Suprapubic skin (tissue), 4 donors: Measurements from ENCODE around the gene TBX10. TPM values are rescaled to one million over a fixed set of nuclear protein-coding genes. Genes with fewer than 3 reads are reported as not detected.
"Not testable (repeated sequence)": the region's sequence is repeated elsewhere in the genome, so short reads cannot be mapped to it uniquely, and the experiment has no call there.

Experiments
- DNase-seq, 2 donors: peaks; one replicate each; pipeline ENCODE4 v3.0.0-alpha.2; 2019; ENCODE audit warnings: low spot score in 2 of 2
- H3K27ac ChIP-seq: fragments of 200-600 bp; sonication (generic); one replicate; pipeline ENCODE4 v1.5.1; 2019
- H3K27me3 ChIP-seq: fragments of 200-600 bp; sonication (generic); one replicate; pipeline ENCODE4 v1.5.1; 2019
- H3K36me3 ChIP-seq: fragments of 200-600 bp; sonication (generic); one replicate; pipeline ENCODE4 v1.5.1; 2019
- H3K4me1 ChIP-seq: fragments of 200-600 bp; sonication (generic); one replicate; pipeline ENCODE4 v1.5.1; 2019
- H3K4me3 ChIP-seq: fragments of 200-600 bp; sonication (generic); one replicate; pipeline ENCODE4 v1.5.1; 2019; ENCODE audit warnings: mild to moderate bottlenecking
- H3K9me3 ChIP-seq: fragments of 200-600 bp; sonication (generic); one replicate; pipeline ENCODE4 v1.5.1; 2019
- CTCF ChIP-seq, 2 donors: fragments of 200-600 bp in 1 of 2; fragments of 450-650 bp in 1 of 2; sonication (generic) in 1 of 2; IDR thresholded peaks; one replicate each; pipeline ENCODE4 v1.5.1; 2016 to 2019; ENCODE audit warnings: antibody characterized with exemption in 2 of 2, mild to moderate bottlenecking in 1 of 2, moderate library complexity in 1 of 2
- EP300 ChIP-seq: sonication (generic); formaldehyde crosslinking; IDR thresholded peaks from one replicate; pipeline ENCODE4 v1.6.1; 2017; ENCODE audit warnings: antibody characterized with exemption
- POLR2A ChIP-seq, 2 donors: fragments of 450-650 bp; IDR thresholded peaks; one replicate each; pipeline ENCODE4 v1.6.1; 2017; ENCODE audit warnings: antibody characterized with exemption in 2 of 2, mild to moderate bottlenecking in 2 of 2, moderate library complexity in 2 of 2
- POLR2AphosphoS5 ChIP-seq, 3 donors: sonication (generic); formaldehyde crosslinking; IDR thresholded peaks; one replicate each; pipeline ENCODE4 v1.6.1; 2017; ENCODE audit warnings: antibody characterized with exemption in 3 of 3
- WGBS: methylation state at CpG from one replicate; pipeline ENCODE4 v1.1.5; 2018; 5-methylcytosine and 5-hydroxymethylcytosine counted together
- total RNA-seq, 4 donors: library from RNA; depleted of rRNA; stranded (reverse); fragments of >200 nt; gene quantifications; one replicate each; pipeline ENCODE4 v1.1.0, GENCODE V29; 2016

The TBX10 gene
- total RNA-seq, 4 donors from 2014 or later, result not detected

- WGBS, result under 1% methylated on average over 35 of the region's 69 CpGs
- Histone ChIP-seq H3K4me1 (peaks cover 28% of the 10 kb centered on the region), H3K4me3 (peak within 1 kb of the TSS; percentile 77), H3K27ac (peak within 1 kb of the TSS; percentile 71), H3K27me3 (no peaks in the 10 kb centered on the region), H3K9me3 (no peaks in the 10 kb centered on the region), H3K36me3 (peaks cover 34% of the 10 kb centered on the region)
- TF ChIP-seq CTCF (IDR thresholded peaks at IDR 0.05), result peak; percentile 61 to 75
- no peak for TF ChIP-seq EP300
- TF ChIP-seq POLR2AphosphoS5 (IDR thresholded peaks at IDR 0.05), result peak; percentile 52 to 92 (median 60)
- peak in 1 of 2 donors; percentile 29 for TF ChIP-seq POLR2A (IDR thresholded peaks at IDR 0.05)
- DNase-seq, result peak; percentile 97
Measured at GRCh38 chr11:67606492-67607295, 32.9 kb downstream of the TBX10 start, which contains the start of gene NDUFV1. Gene NDUFV1, plus strand, starts transcription at chr11:67606936. Its CDS starts 69 bp downstream, at chr11:67607005.

- TF ChIP-seq CTCF (IDR thresholded peaks at IDR 0.05), result no peak
- TF ChIP-seq EP300, result no peak
- no peak for TF ChIP-seq POLR2A (IDR thresholded peaks at IDR 0.05)
- TF ChIP-seq POLR2AphosphoS5 (IDR thresholded peaks at IDR 0.05), result no peak
- Histone ChIP-seq H3K27ac (peak overlapping the region; percentile 71), H3K36me3 (peaks cover 28% of the 10 kb centered on the region), H3K4me1 (peaks cover 28% of the 10 kb centered on the region), H3K27me3 (no peaks in the 10 kb centered on the region), H3K9me3 (no peaks in the 10 kb centered on the region), H3K4me3 (peak overlapping the region; percentile 77)
- DNase-seq, result no peak
- 54% methylated on average over 10 of the region's 17 CpGs for WGBS
Measured at GRCh38 chr11:67606093-67606491, 33.5 kb downstream of the TBX10 start.

- DNase-seq, result no peak
- H3K4me3 ChIP-seq, result no peak overlapping the region
- H3K4me1 ChIP-seq, result peaks cover 28% of the 10 kb centered on the region
- no peak for TF ChIP-seq POLR2AphosphoS5 (IDR thresholded peaks at IDR 0.05)
- TF ChIP-seq POLR2A (IDR thresholded peaks at IDR 0.05), result no peak
- no peak for TF ChIP-seq CTCF (IDR thresholded peaks at IDR 0.05)
- TF ChIP-seq EP300, result no peak
- WGBS, result 69% methylated on average over 11 of the region's 11 CpGs
- H3K27me3 ChIP-seq, result no peaks in the 10 kb centered on the region
- peaks cover 22% of the 10 kb centered on the region for H3K36me3 ChIP-seq
- H3K27ac ChIP-seq, result no peak overlapping the region
- no peaks in the 10 kb centered on the region for H3K9me3 ChIP-seq
Measured at GRCh38 chr11:67605231-67606011, 34.1 kb downstream of the TBX10 start.

GRCh38 chr11:67604815-67605214 is 34.7 kb downstream of the TBX10 start:
- WGBS, result 87% methylated on average over 2 of the region's 2 CpGs
- Histone ChIP-seq H3K27me3 (no peaks in the 10 kb centered on the region), H3K27ac (no peak overlapping the region)

GRCh38 chr11:67604119-67604518 is 35.4 kb downstream of the TBX10 start:
- H3K4me1 ChIP-seq, result peaks cover 28% of the 10 kb centered on the region
- H3K4me3 ChIP-seq, H3K27me3 ChIP-seq, DNase-seq, H3K9me3 ChIP-seq, H3K27ac ChIP-seq: not testable (repeated sequence)
- 64% methylated on average over 2 of the region's 4 CpGs for WGBS
- H3K36me3 ChIP-seq, result peaks cover 11% of the 10 kb centered on the region

More at GRCh38 chr11:67604815-67605214, 34.7 kb downstream of the TBX10 start:
- TF ChIP-seq CTCF (IDR thresholded peaks at IDR 0.05) (no peak), POLR2AphosphoS5 (IDR thresholded peaks at IDR 0.05) (no peak), EP300 (no peak), POLR2A (IDR thresholded peaks at IDR 0.05) (no peak)
- H3K9me3 ChIP-seq, result no peaks in the 10 kb centered on the region
- peaks cover 17% of the 10 kb centered on the region for H3K36me3 ChIP-seq
- DNase-seq, result no peak
- no peak overlapping the region for H3K4me3 ChIP-seq
- H3K4me1 ChIP-seq, result peaks cover 28% of the 10 kb centered on the region
